GM12801 (cell line): ENCODE measurements around the gene PKNOX2.

Experiments used
- TF ChIP-seq, protein P1 (sequence below): IDR thresholded peaks from one replicate; pipeline ENCODE4 v1.5.1; 2011; ENCODE audit warnings: control low read depth; ENCODE audit not compliant: insufficient read length; ENCODE audit errors: extremely low read depth

The PKNOX2 gene

DNA sequence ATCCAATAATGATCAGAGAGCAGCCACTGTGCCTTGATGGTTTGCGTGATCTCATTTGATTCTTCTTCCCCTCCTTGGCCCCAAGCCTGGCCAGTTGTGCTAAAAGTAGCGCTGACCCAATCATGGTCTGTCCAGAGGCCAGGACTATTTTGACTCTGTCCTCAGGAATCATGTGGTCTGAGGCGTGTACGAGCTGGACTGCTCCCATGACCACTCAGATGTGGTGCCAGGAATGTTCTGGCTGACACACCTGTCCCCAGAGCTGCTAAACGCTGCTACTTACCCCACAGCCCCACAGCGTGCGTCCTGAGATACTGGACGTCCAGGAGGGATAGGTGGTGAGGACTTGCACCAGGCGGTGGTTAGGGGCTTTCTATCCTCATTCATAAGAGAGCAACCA is 261.1 kb downstream of the PKNOX2 start:
- TF ChIP-seq, protein P1, sequence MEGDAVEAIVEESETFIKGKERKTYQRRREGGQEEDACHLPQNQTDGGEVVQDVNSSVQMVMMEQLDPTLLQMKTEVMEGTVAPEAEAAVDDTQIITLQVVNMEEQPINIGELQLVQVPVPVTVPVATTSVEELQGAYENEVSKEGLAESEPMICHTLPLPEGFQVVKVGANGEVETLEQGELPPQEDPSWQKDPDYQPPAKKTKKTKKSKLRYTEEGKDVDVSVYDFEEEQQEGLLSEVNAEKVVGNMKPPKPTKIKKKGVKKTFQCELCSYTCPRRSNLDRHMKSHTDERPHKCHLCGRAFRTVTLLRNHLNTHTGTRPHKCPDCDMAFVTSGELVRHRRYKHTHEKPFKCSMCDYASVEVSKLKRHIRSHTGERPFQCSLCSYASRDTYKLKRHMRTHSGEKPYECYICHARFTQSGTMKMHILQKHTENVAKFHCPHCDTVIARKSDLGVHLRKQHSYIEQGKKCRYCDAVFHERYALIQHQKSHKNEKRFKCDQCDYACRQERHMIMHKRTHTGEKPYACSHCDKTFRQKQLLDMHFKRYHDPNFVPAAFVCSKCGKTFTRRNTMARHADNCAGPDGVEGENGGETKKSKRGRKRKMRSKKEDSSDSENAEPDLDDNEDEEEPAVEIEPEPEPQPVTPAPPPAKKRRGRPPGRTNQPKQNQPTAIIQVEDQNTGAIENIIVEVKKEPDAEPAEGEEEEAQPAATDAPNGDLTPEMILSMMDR = no peak

DNA sequence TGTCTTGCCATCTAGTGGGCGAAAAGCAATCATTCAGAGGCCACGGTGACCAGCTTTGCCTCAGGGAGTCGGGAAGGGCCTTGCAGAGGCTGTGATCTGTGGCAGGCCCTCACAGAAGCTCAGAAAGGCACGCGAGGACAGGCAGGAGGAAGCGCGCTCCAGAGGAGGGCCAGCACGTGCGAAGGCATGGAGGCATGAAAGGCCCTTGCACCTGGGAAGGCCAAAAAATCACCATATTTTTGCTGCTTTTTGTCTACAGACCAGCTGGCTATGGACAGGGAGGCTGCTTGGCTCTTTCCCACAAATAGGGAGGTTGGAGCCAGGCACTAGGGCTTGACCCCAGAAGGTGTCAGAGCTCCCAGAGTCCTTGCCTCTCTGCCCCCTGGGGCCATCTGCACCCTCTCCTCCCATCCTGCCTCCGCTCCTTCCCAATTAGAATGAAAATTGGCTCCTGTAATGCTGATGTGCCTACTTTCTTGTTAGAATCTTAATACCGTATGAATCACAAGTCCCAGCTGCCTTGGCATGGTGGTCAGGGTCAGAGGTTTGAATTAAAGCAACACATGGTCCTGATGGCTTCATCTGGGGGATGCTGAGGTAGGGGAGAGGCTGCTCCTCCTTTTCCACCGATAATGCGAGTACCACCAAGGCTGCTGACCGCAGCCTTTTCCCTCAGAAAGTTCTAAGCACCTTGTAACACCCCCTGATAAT is 262.4 kb downstream of the PKNOX2 start:
- TF ChIP-seq, protein P1 = no peak

DNA sequence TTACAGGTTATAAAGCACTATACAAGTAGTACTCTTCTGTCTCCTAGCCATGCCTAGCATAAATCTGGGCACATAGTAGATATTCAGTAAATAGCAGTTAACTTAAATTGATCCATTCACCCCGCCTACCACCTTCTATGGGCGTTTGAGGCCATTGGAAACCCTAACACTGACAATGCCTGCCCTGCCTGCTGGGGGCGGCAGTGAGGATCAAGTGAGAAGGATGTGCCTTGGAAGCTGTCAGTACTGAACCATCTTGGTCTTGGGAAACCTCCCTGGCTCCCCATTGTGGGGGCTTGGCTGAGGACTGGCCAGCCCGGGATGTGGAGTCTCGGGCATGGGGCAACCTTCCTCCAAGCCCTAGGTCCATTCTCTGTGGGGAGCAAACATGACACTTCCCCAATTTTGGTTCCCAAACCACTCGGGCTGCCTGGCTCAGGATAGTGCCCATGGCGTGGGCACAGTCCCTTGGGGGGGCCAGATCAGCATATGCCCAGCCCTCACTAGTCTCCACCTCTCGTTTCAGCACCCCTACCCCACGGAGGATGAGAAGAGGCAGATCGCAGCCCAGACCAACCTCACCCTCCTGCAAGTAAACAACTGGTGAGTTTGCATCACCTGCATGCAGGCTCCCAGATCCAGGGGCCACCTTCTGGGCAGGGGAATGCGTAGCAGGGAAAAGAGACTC is 264.1 kb downstream of the PKNOX2 start:
- TF ChIP-seq, protein P1 = no peak

DNA sequence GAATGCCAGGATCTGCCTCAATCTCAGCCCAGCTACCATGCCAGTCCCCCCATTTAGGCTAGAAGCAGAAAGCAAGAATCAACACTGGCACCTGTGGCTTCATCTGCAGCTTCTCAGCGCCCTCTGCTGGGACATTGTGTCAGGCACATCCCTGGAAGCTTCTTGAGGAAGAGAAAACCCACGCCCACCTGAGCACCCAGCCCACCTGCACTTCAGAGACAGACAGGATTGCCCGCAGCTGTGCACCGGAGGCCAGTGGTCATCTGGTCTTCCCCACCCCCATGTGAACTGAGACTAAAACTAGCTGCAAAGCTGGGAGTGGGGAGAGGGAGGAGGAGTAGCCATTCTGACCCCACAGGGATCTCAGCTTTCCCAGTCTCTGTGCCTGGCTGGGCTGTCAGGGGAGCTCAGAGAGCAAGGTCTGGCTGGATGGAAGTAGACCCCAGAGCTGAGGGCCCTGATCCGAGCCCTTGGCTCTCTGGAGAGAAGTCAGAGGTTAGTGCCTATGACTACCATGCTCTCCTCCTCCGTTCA is 264.7 kb downstream of the PKNOX2 start:
- TF ChIP-seq, protein P1 = no peak

DNA sequence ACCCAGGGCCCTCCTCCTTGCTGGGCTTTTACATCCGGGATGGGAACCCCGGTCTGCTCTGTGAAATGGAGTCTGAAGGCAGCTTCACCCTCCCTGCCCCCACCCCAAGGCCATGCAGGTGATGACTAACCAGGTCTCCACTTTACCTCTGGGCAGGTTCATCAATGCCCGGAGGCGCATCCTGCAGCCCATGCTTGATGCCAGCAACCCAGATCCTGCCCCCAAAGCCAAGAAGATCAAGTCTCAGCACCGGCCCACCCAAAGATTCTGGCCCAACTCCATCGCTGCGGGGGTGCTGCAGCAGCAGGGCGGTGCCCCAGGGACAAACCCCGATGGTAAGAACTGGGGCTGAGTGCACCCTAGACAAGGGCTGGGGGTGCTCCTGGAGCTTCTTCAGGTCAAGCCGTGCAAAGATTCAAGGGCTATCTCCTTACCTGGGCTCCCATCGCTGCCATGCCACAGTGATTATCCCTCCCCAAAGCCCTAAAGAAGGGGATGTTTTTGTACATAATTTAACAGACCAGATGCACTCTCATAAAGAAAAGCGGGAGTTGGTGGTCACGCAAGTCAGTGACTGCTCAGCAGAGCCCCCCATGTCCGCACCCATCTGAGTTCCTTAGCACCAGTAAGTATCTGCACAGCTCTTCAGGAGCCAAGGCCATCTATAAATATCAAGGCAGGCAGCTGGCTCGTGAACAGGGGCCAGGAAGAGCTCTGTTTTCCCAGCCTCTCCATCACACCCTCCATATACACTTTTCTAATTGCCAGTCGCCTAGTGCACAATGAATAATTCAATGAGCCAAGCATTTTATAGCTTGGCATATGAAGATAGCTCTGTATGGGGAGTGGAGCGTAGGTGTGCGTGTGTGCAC is 265.5 kb downstream of the PKNOX2 start:
- TF ChIP-seq, protein P1 = no peak

DNA sequence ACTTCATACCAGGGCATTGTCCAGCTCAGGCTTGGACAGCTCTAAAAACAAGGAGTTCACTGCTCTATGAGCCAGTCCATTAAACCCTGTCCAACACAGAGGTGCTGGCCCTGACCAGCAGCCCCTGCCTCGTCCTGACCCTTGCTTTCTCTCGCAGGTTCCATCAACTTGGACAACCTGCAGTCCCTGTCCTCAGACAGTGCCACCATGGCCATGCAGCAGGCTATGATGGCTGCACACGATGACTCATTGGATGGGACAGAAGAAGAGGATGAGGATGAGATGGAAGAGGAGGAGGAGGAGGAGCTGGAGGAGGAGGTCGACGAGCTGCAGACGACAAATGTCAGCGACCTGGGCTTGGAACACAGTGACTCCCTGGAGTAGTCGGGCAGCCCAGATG is 266.5 kb downstream of the PKNOX2 start:
- TF ChIP-seq, protein P1 = no peak

DNA sequence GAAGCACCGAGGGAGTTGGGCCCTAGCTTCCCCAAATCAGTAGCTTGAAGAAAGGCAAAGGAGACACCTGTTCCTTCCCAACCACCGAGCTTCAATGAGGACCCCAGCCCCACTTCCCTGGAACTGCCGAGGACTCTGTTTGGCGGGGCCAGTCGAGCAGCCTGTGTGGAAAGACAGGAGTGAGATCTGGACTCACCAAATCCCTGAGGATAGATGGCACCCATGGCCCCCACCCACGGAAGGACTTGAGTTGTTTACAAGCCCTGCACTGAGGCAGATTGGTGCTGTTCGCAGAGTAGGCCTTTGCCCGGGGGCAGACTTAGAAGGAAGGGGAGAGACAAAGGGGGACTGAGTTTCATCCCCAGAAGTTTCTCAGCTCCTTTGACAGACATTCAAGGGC is 266.9 kb downstream of the PKNOX2 start:
- TF ChIP-seq, protein P1 = no peak
